Stimulated activated CD8-positive, alpha-beta memory T cell treated with anti-CD3 and anti-CD28 coated beads, Interleukin-15, amount 100 ng/mL, for 1 hour (primary cell): ENCODE results near the gene CABLES2.

Source experiments
- DNase-seq: peaks from one replicate; pipeline ENCODE4 v3.0.0-alpha.2; 2020; ENCODE audit warnings: low read depth

CABLES2 gene

DNA sequence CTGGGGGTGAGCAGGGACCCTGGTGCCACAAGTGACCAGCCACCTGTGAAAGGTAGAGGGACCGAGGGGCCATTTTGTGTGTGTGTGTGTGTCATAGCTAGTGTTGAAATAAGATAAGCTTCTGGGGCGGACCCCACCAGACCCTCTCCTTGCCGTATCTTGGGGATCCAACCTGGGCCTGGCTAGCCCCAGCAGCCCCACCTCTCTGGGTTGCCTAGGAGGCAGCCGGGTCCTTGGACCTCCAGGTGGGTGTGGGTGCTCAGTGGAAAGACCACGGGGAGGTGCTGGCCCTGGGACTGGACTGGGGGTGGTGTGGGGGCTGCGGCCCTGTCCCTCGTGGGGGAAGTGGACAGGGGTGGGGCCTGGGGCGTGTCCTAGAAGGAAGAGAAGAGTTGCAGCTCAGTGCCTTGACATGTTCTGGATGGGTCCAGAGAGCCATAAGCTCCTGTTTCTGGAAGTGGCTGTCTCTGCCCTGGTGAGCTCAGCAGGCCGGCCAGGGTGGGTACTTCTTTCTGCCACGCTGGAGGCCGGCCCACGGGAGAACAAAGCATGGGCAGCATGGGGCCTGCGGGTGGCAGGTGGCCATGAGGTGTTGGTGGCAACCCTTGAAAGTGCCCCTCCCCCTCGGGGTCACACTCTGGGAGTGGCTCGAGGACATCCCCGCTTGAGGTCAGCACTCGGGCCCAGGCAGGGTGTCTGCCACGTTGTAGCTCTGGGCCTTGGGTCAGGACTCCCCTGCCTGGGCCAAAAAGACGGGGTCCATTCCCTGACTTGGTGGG lies 11.8 kb upstream of the CABLES2 start:
- no peak for DNase-seq

DNA sequence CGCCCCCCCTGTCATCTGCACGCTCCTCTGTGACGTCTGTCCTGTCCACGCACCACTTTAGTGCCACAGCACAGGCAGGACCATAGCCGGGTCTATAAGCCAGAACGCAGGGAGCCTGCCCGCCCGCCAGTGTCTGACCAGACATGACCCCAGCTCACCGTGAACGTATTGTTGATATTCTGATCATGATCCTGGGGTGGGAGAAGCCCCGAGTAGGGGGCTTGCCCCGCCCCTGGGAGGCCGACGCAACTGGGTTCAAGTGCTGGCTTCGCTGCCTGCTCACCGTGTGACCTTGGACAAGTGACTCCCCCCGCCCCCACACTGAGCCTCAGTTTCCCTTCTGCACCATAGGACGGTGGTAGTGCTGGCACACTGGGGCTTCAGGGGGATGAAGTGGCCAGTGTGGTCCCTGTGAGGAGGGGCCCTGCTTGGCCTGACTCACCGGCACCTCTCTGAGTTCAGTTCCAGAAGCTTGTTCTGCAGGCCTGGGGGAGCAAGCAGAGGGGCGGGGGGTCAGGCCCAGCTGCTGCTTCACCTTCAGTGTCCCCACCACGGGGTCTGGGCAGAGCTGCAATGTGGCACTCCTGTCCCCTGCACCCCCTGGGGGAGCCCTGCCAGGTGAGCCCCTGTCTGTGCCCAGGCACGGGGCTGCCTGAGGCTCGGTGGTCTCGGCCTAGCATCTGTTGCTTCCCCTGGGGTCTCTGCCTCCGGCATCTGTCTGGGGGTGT lies 11.1 kb upstream of the CABLES2 start:
- DNase-seq, result no peak

DNA sequence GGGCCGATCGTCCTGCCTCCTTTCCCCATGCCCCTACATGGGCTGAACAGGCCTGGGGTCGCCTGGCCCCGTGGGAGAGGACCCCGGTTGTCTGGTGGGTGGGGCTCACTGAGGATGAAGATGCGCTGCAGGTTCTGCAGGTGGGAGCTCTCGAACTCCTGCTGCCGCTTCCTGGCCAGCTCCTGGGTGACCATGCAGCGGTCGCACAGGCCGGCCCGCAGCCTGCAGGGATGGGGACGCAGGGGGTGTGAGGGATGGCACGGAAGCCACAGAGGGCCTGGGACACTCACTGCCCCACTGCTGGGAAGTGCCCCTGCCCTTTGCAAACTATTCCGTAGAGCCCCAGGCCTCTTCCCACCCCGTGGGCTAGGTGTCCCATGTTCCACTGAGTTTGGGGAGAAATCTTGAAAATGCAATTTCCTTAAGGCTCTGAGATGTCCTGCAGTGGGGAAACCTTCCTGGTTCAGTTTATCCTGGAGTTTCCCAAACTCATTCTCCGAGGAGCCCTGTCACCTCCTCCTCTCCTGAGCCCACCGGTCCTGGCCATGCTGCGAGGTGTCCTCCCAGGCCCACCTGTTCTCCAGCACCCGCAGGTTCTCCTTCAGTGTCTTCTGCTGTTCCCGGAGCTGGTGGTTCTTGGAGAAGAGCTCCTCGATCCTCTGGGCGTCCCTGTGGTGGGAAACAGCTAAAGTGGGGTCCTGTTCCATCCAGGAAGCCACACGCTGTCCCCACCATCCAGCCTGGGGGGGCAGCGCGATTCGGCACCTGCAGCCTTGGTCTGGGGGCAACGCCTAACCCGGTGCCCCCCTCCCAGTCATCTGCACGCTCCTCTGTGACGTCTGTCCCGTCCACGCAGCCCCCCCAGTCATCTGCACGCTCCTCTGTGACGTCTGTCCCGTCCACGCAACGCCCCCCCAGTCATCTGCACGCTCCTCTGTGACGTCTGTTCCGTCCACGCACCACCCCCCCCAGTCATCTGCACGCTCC lies 9.9 kb upstream of the CABLES2 start:
- no peak for DNase-seq

DNA sequence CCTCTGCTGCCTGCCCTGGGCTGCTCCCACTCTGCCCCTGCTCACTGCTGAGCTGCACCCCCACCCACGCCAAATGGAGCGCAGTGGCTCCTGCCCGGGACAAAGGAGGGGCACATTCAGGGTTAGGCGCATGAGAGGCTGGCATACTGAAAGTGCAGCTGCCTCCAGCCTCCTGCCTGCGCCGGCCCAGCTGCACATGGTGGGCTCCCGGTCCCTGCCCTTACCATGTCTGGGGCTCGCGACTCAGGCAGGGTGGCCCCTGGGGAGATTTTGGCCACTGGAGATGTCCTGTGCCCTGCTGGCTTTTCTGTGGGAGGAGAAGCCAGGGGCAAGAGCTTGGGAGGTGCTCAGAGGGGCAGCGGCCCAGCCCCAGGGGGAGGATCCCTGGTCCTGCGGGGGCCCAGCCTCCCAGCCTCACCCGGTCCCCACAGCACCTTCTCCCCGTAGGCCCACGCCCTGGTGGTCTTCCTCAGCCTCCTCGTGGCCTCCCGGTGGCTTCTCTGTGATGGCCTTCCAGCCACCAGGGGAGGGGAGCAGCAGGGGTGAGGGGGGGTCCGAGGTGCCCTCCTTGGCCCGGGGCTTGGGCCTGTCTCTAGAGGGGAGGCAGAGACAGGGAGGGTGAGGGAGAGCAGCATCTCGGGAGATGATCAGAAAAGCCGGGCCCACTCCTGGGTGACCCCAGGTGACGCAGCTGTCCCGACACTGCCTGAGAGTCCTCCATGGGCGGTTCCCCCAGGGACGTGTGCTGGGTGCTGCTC lies 8.4 kb upstream of the CABLES2 start:
- no peak for DNase-seq

DNA sequence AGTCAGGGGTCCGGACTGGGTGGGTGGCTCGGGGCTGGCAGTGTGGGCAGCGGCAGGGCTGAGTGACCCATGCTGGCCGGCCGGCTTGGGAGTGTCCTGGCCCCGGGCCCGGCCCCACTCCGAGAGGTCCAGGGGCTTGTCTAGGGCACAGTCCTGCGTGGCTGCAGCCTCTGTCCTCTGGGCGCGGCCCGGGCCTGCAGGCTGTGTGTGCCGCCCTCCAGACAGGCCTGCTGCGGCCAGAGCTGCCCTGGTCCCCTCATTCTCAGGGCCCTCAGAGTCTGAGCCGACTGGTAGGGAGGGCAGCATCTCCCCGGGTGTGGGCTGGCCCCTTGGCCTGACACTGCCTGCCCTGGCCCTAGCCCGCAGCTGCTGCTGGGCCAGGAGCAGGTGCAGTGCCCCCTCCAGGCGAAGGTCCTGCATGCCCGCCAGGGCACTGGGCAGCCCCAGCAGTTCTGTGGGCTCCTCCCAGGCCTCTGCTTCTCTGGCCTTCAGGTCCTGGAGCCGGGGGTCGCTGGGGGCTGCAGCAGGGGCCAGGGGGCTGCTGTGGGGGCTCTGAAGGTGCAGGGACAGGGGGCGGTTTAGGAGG lies 6.9 kb upstream of the CABLES2 start:
- DNase-seq, result no peak

DNA sequence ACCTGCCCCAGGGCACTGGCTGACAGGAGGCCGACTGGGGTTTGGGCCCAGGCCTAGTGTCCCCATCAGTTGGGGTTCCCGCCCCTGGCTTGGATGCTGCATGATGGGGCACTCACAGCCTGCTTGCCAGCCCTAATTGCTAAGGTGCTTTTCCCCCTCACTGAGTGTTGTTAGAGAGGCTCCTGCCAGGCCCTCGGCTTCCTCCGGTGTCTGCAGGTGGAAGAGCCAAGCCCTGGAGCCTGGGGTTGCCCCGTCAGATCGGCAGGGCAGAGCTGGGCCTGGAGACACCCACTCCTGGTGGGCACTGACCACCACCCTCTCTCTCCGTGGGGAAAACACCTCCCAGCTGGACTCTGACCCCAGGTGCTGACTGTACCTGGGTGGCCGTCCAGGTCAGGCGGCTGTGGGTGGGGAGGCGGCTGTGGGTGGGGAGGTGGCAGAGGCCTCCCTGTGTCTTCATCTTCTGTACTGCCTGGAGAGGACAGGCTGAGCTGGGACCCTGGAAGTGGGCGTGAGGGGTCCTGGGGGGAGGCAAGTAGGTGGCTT lies 6.0 kb upstream of the CABLES2 start:
- DNase-seq, result no peak

DNA sequence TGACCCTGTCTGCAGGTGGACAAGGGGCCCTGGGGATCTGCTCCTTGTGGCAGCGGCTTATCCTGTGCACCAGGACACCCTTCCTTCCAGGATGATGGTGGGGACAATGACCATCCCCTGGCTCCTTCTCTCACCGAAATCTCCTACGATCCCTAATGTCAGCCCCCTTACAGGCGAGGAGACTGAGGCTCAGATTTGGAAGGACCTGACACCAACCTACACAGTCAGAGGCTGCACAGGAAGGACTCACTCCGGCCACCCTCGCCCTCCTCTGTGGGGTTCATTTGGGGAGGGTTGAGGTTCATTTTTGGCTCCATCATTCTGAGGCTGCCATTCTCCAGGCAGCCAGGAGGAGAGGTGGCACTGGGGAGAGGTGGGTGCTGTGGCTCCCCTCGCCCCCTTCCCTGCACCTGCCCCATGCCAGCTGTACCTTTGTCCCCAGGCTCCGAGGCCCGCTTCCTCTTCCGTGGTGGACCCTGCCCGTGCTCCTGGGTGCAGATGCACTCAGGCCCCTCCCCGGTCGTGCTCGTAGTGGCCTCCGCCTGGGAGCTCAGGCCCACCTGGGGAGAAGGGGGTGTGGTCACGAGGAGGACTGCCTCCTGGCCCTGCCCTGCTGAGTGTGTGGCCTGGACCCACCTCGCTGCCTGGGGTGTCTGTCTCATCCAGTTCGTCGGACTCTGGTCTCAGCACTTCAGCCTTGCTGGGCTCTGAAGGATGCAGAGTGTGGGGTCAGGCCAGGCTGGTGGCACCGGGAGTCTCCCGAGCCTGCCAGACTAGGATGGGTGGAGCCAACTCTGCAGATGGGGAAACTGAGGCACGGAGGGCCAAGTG lies 5.3 kb upstream of the CABLES2 start:
- DNase-seq, result no peak

DNA sequence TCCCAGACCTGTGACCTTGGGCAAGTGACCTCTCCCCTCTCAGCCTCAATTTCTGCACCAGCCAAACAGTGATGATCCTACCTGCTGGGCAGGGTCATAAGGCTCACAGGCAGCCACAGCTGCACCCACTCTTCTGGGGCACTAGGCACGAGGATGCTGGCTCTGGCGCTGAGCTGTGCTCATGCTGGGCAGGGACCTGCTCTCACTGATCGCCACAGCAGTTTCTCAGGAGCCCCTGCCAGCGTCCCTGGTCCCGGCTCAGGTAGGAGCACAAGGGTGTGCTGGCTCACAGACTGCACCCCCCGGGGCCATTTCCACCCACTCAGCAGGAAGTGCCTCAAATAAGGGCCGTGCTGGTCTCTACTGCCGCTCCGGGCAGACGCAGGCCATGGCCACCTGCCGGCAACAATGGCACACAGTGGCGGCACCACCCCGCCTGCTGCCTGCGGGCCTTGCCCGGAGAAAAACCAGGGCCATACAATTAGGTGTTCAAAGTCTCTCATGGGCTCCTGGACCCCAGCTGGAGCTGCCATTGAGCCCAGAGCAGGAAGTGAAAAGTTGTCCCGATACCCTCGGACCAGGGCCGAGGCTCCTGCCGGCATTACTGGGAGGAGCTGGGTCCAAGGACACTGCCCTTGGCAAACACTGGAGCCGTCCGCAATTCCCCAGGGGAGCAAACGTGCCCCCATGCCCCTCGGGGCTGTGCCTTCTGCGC lies 4.6 kb upstream of the CABLES2 start:
- DNase-seq, result no peak

DNA sequence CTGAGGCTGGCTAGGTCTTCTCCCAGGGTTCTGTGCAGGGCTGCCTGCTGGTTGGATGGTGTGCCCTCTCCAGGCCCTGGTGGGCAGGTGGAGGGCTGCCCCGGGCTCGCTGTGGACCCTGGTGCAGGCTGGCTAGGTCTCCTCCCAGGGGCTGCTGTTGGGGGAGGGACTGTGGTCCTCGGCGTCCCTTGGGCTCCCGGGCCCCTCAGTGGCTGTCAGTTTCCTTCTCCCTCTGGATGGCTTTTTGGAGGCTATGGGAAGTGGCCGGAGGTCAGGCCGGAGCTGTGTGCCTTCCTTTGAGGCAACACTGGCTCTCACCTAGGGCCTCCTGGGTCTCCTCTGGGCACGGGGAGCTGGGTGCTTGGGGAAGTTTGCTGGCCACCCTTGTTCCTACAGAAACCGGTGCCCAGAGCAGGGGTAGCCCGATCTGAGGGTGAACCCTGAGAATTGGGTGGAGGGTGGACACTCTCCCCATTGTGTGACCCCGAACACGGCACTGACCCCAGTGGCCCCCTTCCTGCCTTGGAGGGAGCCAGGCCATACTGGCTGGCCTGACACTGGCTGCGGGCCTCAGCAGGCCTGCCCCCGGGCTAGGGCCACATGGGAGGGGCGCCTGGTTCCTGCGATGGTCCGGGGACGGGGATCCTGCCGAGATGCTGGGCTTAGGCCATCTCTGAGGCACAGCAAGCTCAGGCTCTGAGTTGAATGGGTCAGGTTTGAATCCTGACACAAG lies 3.8 kb upstream of the CABLES2 start:
- DNase-seq, result no peak

DNA sequence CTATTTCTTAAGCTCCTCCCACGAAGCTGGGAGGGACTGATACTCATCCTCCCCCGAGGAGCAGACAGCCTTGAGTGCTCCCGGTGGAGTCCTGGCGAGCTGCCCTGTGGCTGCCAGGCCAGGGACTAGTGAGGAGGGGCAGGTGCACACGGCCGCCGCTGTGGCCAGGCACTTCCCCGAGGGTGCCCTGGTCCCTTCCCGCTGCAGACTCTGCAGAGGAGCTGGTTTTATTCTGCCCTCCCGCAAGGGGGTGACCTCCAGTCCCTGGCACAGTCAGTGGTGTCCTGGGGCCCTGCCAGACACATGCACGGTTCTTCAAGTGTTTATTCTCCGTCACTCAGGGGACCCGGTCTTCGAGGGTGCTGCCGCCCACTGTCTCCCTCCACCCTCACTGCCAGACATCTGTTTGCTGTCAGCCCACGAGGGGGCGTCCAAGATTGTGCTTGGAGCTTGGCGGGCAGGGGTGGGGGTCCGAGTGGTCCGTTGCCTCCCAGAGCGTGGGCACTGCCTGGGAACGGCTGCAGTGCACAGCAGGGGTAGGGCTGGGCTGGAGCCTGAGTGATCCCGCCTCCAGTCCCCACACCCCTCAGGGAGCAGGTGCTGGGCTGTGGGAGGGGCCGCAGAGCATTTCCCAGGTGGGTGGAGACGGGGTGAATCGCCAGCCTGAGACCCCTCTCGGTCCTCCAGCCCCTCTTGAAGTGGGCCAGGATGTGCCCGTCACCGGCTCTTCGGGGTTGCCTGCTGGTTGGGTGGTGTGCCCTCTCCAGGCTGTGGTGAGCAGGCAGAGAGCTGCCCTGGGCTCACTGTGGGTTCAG lies 3.1 kb upstream of the CABLES2 start:
- DNase-seq, result no peak

DNA sequence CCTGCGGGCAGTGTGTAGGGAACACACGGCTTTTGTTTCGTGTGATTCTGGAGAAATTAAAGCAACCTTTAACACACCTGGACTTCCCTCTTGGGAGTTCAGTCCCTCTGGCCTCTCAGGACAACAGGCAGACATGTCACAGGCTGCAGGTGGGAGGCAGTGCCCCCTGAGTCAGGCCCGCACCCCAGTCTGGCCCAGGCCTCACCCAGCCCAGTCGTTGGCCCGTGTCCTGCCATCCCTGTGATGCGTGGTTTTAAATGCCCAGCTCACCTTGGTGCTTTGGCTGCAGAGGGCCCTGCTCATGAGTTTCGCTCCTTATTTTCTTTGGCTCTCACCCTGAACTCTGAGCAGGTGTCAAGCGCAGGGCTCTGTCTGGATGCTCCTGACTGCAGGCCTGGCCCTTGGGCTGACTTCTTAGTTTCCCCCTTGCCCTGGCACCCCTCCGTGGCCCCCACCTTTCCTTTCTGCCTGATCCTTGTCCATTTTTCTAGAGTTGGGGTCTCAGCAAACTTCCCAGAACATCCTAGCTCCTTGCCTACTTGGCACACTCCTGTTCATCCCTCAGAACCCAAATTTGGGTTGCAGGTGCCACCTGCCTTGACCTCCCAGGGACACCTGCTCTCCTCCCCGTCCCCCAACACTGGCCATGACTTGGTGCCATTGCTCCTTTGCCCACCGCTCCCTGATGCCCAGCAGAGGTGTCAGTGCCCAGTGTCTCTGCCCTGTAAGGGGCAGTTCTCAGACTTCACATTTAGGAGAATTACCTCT lies 2.2 kb upstream of the CABLES2 start:
- DNase-seq, result no peak

DNA sequence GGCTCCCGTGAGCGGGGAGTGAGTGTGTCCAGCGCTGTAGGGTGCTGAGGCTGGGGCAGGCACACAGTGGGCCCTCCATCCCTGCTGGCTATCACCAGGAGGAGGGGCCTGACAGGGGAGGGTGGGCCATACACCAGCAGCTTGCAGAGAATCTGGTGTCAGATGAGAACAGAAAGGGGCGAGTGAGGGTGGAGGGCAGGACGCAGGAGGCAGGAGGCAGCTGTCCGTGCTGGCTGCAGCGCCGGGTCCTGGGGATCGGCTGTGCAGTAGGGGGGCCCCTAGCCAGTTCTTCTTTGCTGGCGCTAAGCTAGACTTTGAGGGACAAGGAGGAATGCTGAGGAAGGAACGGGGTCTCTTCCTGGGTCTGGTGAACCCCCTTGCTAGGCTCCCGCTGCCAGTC lies 1.6 kb upstream of the CABLES2 start:
- DNase-seq, result no peak

DNA sequence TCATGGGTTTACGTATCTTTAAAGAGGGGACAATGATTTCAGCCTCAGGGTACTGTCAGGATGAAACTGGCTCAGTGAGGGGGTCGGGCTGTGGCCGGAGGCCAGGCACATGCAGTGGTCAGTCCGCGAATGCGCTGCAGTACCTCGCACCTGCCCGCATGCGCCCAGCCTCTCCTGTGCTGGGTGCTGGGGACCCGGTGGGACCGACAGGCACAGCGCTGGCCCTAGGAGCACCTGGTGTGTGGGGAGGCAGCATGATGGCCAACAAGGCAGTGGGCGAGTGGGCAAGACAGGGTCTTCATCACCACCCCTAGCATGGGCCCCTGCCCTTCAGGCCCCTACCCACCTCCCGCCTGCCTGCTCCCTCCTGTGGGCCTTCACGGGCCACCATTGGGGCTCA lies 970 bp upstream of the CABLES2 start:
- no peak for DNase-seq

DNA sequence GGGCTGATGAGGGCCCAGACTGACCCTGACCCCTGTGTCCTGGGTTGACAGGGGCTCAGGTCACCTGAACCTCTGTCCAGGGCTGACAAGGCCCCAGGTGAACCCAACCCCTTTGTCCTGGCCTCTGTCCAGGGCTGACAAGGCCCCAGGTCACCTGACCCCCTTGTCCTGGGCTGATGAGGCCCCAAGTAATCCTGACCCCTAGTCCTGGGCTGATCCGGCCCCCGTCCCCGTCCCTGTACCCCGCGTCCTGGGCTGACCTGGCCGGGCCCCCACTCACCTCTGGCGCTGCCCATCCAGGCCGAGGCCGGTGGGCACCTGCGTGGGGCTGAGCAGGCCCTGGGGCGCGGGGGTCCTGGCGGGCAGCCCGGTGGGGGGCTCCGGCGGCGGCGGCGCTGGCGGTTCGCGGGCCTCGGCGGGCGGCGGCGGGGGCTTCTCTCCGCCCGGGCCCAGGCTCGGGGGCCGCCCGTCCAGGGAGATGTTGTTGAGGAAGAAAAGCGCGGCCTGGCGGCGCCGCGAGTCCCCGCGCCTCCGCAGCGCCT lies 379 bp downstream of the CABLES2 start:
- no peak for DNase-seq

DNA sequence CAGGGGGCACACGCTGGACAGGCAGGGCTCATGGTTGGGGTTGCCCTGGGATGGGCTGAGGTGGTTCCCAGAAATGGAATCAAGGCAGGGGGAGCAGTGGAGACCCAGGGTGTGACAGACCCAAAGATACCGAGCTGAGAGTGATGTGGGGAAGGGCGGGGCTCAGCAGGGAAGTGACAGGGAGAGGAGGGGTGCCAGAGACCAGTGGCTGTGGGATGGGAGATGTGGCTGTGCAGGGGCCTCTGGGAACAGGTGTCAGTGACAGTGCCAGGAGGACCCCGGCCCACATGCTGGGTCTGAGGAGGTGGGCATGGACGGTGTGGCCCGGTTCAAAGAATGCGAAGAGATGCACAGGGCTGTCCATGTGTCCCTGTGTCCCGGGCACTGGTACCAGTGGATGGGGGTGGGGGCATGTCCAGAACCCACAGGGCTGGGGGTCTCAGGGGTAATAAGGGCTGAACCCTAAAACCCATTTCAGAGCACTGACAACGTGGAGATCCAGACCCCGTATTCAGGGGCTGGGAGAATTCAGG lies 1.0 kb downstream of the CABLES2 start:
- DNase-seq, result no peak
